B cell (primary cell): ENCODE results near the gene LCE1A. TPM values are rescaled to one million over a fixed set of nuclear protein-coding genes. Genes with fewer than 3 reads are reported as not detected.

ENCODE experiments used
- ATAC-seq: fragments of 200-7000 bp; cut with Tn5 transposase; one replicate; pipeline ENCODE4 v1.10.0; 2021; ENCODE audit warnings: low read depth, mild to moderate bottlenecking, moderate number of reproducible peaks, moderate library complexity
- CTCF ChIA-PET: fragments of 350-600 bp; sonication (Branson Sonifier 250); formaldehyde crosslinking; loops from one replicate; lab custom pipeline; 2021; ENCODE audit warnings: antibody characterized with exemption, inconsistent platforms; lab: Charles Lee
- POLR2A ChIA-PET: fragments of 350-600 bp; sonication (Branson Sonifier 250); formaldehyde crosslinking; loops from one replicate; lab custom pipeline; 2021; ENCODE audit warnings: antibody characterized with exemption; lab: Charles Lee
- DNase-seq: peaks from one replicate; pipeline ENCODE4 v3.0.0; 2013
- H2AFZ ChIP-seq: 2 replicates; pipeline ENCODE4 v1.6.1; 2012; ENCODE audit warnings: mild to moderate bottlenecking, low read depth, low read length; ENCODE audit not compliant: insufficient read depth, poor library complexity, severe bottlenecking
- H3K27ac ChIP-seq, 2 donors: 1 replicate in 1 of 2; 2 replicates in 1 of 2; pipeline ENCODE4 v1.5.1; 2012 to 2013; ENCODE audit warnings: low read length in 2 of 2, mild to moderate bottlenecking in 2 of 2, moderate library complexity in 1 of 2
- H3K27me3 ChIP-seq, 4 experiments: fragments of 200-600 bp in 1 of 4; sonication (generic) in 1 of 4; replicated peaks in 1 of 4; 1 replicate in 2 of 4; 2 replicates in 2 of 4; pipeline versions ENCODE4 v1.6.1 to v1.7.0; 2013 to 2016; ENCODE audit warnings: low read length in 3 of 4, mild to moderate bottlenecking in 2 of 4, mixed read lengths in 1 of 4, moderate library complexity in 1 of 4; ENCODE audit not compliant: insufficient read depth in 4 of 4, control insufficient read depth in 3 of 4; ENCODE audit errors: control extremely low read depth in 1 of 4
- H3K36me3 ChIP-seq, 2 experiments: replicated peaks in 1 of 2; 1 replicate in 1 of 2; 2 replicates in 1 of 2; pipeline versions ENCODE4 v1.6.1 to v1.7.1; 2013; ENCODE audit warnings: low read length in 1 of 2; ENCODE audit not compliant: insufficient read depth in 2 of 2, control insufficient read depth in 1 of 2; ENCODE audit errors: control extremely low read depth in 1 of 2, extremely low read depth in 1 of 2
- H3K4me1 ChIP-seq, 2 donors: fragments of 200-600 bp in 1 of 2; sonication (generic) in 1 of 2; 1 replicate in 1 of 2; 2 replicates in 1 of 2; pipeline versions ENCODE4 v1.5.1 to v1.6.1; 2013 to 2017; ENCODE audit warnings: low read length in 2 of 2; ENCODE audit not compliant: control insufficient read depth in 2 of 2, insufficient read depth in 2 of 2
- H3K4me2 ChIP-seq: replicated peaks from 2 replicates; pipeline ENCODE3; 2012; ENCODE audit warnings: mild to moderate bottlenecking, low read depth, low read length; ENCODE audit not compliant: poor library complexity, severe bottlenecking
- H3K4me3 ChIP-seq, 5 experiments: fragments of 200-600 bp in 1 of 5; sonication (generic) in 1 of 5; 1 replicate in 3 of 5; 2 replicates in 2 of 5; pipeline versions ENCODE4 v1.5.1 to v1.7.0; 2011 to 2016; ENCODE audit warnings: low read length in 4 of 5, mild to moderate bottlenecking in 4 of 5, low read depth in 2 of 5, control low read depth in 1 of 5, moderate library complexity in 1 of 5; ENCODE audit not compliant: insufficient read depth in 1 of 5; ENCODE audit errors: control extremely low read depth in 1 of 5, extremely low read depth in 1 of 5
- H3K79me2 ChIP-seq: fragments of 200-600 bp; sonication (generic); one replicate; pipeline ENCODE4 v1.6.0; 2016; ENCODE audit warnings: low read length; ENCODE audit not compliant: control insufficient read depth, insufficient read depth
- H3K9ac ChIP-seq: fragments of 200-600 bp; sonication (generic); 2 replicates; pipeline ENCODE4 v1.6.1; 2017; ENCODE audit warnings: mild to moderate bottlenecking, low read length, moderate library complexity
- H3K9me3 ChIP-seq, 3 donors: one replicate each; pipeline versions ENCODE4 v1.6.1 to v1.7.1; 2013; ENCODE audit warnings: low read length in 2 of 3; ENCODE audit not compliant: control insufficient read depth in 2 of 3, insufficient read depth in 1 of 3; ENCODE audit errors: control extremely low read depth in 1 of 3
- H4K20me1 ChIP-seq: 2 replicates; pipeline ENCODE4 v1.6.0; 2012; ENCODE audit warnings: mild to moderate bottlenecking, low read length; ENCODE audit not compliant: insufficient read depth, control insufficient read depth, poor library complexity, severe bottlenecking
- H3K27ac Mint-ChIP-seq: one replicate; pipeline ENCODE4 v1.8.0; 2021; ENCODE audit warnings: mixed read lengths
- H3K27me3 Mint-ChIP-seq: one replicate; pipeline ENCODE4 v1.8.0; 2021; ENCODE audit warnings: mixed read lengths
- H3K4me1 Mint-ChIP-seq: one replicate; pipeline ENCODE4 v1.8.0; 2021; ENCODE audit warnings: mixed read lengths
- H3K4me3 Mint-ChIP-seq: one replicate; pipeline ENCODE4 v1.8.0; 2021; ENCODE audit warnings: mixed read lengths
- H3K9me3 Mint-ChIP-seq: one replicate; pipeline ENCODE4 v1.8.0; 2022; ENCODE audit warnings: mixed read lengths; ENCODE audit not compliant: insufficient read depth
- EZH2 ChIP-seq: IDR thresholded peaks from 2 replicates; pipeline ENCODE4 v1.6.1; 2012; ENCODE audit warnings: borderline replicate concordance, low read depth, mild to moderate bottlenecking, moderate library complexity, low read length; ENCODE audit not compliant: insufficient read depth, poor library complexity, severe bottlenecking
- WGBS: methylation state at CpG from one replicate; pipeline ENCODE4 v1.1.5; 2013; ENCODE audit warnings: missing lambda C conversion rate; ENCODE audit not compliant: insufficient coverage; 5-methylcytosine and 5-hydroxymethylcytosine counted together
- intact Hi-C: fragments of 100-400 bp; cut with micrococcal nuclease; formaldehyde crosslinking; loops from one replicate; pipeline ENCODE4 v1.10.0; 2022
- polyA plus RNA-seq: library from polyadenylated mRNA; depleted of rRNA; stranded (reverse); fragments of >200 nt; gene quantifications from 2 replicates; pipeline ENCODE4 v1.2.3, GENCODE V29; 2012
- total RNA-seq, 2 donors: library from RNA; stranded (reverse); fragments of 120-200 nt in 1 of 2; gene quantifications; 1 replicate in 1 of 2; 2 replicates in 1 of 2; pipeline versions ENCODE4 v1.2.3 to v1.2.4, GENCODE V29; 2013 to 2022
- TF ChIP-seq, protein P1 (sequence below): fragments of 200-600 bp; IDR thresholded peaks from one replicate; pipeline ENCODE4 v1.8.0; 2022; ENCODE audit warnings: antibody characterized with exemption, mild to moderate bottlenecking

The LCE1A gene
- total and polyA plus RNA-seq, 2 donors (not counting 1 experiment from before 2014, with no cell fraction given), result not detected

DNA sequence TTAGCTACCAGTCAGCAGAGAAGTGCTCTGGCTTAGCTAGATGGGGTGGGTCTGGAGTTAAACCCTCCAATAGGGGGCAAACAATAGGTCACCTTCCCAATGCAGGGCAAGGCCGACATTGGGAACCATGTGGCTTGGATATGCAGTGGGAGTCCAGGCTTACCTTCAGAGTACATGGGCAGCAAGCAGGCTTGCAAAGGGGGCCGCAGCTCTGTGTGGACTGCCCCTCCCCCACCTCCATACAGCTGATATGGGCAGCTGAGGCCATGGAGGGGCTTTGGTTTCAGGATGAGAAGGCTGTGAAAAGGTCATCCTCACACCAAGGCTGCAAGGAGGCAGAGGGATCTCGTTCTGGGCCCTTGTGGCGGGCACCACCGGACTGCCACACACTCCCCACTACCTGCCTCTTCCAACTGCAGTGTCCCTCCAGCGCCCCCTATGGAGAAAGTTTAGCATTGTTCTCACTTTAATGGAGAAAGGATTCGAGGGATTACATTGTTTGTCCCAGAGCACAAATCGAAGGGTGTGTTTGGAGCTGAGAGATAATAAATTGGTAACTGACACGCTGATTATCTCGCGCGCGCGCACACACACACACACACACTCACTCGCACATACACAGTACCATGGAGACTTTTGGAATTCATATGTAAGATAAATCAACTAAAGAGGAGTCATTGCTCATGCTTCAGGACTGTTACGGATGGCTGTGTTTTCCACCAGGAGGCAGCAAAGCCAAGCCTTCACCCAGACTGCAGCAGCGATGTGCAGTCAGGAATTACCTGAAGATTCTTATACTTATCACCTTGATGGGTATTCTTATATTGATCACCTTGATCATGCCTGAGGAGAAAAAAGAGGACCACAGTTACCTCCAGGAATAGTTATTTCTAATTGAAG, 43.8 kb downstream of the LCE1A start:
- Mint-ChIP-seq H3K27me3 (peaks cover 13% of the 10 kb centered on the region), H3K4me1 (peaks cover 2% of the 10 kb centered on the region), H3K4me3 (no peak overlapping the region), H3K27ac (no peak overlapping the region), H3K9me3 (no peaks in the 10 kb centered on the region)
- no peak for TF ChIP-seq EZH2
- TF ChIP-seq, protein P1, sequence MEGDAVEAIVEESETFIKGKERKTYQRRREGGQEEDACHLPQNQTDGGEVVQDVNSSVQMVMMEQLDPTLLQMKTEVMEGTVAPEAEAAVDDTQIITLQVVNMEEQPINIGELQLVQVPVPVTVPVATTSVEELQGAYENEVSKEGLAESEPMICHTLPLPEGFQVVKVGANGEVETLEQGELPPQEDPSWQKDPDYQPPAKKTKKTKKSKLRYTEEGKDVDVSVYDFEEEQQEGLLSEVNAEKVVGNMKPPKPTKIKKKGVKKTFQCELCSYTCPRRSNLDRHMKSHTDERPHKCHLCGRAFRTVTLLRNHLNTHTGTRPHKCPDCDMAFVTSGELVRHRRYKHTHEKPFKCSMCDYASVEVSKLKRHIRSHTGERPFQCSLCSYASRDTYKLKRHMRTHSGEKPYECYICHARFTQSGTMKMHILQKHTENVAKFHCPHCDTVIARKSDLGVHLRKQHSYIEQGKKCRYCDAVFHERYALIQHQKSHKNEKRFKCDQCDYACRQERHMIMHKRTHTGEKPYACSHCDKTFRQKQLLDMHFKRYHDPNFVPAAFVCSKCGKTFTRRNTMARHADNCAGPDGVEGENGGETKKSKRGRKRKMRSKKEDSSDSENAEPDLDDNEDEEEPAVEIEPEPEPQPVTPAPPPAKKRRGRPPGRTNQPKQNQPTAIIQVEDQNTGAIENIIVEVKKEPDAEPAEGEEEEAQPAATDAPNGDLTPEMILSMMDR, result no peak
- Histone ChIP-seq H3K9ac (no peak overlapping the region), H3K36me3 (no peaks in the 10 kb centered on the region), H3K9me3 (no peaks in the 10 kb centered on the region), H3K79me2 (no peaks in the 10 kb centered on the region), H3K4me1 (peaks cover 0 to 4% of the 10 kb centered on the region in 2 donors), H3K27me3 (peaks cover 0 to 7% (median 1%) of the 10 kb centered on the region in 4 experiments), H3K4me2 (no peak overlapping the region), H2AFZ (no peak overlapping the region), H4K20me1 (no peaks in the 10 kb centered on the region), H3K4me3 (no peak overlapping the region), H3K27ac (no peak overlapping the region)
- DNase-seq, result no peak
- intact Hi-C loops, result no loop called here
- ATAC-seq, result no peak
- WGBS, result 82% methylated on average over 2 of the region's 17 CpGs
- CTCF ChIA-PET, result interaction anchor here (1.0 to 3.0 kb wide), 8 partner anchors 8 to 417 kb away, joined by 4 to 13 read pairs (median 8); no protein-coding TSS in a partner anchor
- POLR2A ChIA-PET, result no interaction called here

GRCh38 chr1:152871731-152872126, 44.5 kb downstream of the LCE1A start:
- intact Hi-C loops, result no loop called here

More at GRCh38 chr1:152871731-152872126, 44.5 kb downstream of the LCE1A start:
- Histone ChIP-seq H3K36me3 (no peaks in the 10 kb centered on the region), H3K4me2 (no peak overlapping the region), H3K9me3 (no peaks in the 10 kb centered on the region), H3K27me3 (peaks cover 0 to 7% (median 1%) of the 10 kb centered on the region in 4 experiments), H4K20me1 (no peaks in the 10 kb centered on the region), H3K4me3 (no peak overlapping the region), H3K9ac (no peak overlapping the region), H3K4me1 (peaks cover 0 to 4% of the 10 kb centered on the region in 2 donors), H3K27ac (no peak overlapping the region), H3K79me2 (no peaks in the 10 kb centered on the region), H2AFZ (no peak overlapping the region)
- Mint-ChIP-seq H3K9me3 (no peaks in the 10 kb centered on the region), H3K4me1 (peaks cover 2% of the 10 kb centered on the region), H3K27me3 (peaks cover 17% of the 10 kb centered on the region), H3K27ac (no peak overlapping the region), H3K4me3 (no peak overlapping the region)
- TF ChIP-seq, protein P1, result no peak
- no peak for TF ChIP-seq EZH2
- 70% methylated on average over 6 of the region's 6 CpGs for WGBS
- no peak for ATAC-seq
- no peak for DNase-seq
- CTCF ChIA-PET, result interaction anchor here (1.8 to 2.2 kb wide), 3 partner anchors 11 to 417 kb away, joined by 4 to 7 read pairs (median 5); no protein-coding TSS in a partner anchor
- POLR2A ChIA-PET, result no interaction called here
